Inferior parietal cortex (tissue), 1 donor: Measurements from ENCODE around the gene CEMP1.

ENCODE experiments used
- DNase-seq: peaks from one replicate; pipeline ENCODE4 v3.0.0-alpha.2; 2016; ENCODE audit errors: extremely low spot score

Gene CEMP1

DNA sequence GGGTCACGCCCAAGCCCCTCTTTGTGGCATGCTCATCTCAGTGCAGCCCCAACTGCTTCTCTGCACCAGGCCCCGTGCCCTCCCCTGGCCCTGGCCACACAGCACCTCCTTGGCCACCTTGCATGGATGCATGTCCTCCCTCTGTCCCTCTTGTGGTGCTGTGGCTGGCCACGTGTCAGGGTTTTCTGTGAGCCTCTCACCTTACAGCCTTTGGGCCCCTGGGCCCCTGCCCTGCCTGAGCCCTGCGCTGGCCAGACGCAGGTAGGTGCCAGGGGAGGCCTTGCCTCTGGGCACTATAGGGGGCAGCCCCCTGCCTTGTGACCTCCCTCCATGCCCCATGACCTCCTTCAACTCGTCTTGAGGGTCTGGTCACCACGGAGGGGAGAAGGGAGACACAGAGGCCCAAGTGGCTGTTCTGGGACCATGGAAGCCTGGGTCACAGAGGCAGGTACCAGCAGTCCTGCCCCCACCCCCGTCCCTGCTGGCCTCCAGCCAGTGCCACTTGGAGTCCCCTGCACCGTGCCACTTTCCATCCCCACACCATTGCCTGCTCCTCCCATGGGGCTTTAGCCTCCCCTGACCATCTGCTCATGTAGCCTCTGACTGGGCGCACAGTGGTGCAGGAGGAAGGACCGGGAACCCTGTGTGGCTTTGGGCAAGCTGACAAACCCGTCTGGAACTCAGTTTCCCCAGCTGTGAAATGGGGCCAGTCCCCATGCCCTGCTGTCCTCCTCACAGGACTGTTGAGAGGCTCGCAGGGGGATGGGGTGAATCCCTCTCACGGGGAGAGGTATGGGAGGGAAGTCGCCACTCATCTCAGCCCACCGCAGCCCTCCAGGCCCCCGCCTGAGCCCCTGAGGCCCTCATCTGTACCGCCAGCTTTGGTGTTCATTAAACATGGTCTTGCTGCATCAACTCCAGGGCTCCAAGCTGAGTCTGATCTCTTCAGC lies 29.0 kb downstream of the CEMP1 start:
- DNase-seq: no peak

DNA sequence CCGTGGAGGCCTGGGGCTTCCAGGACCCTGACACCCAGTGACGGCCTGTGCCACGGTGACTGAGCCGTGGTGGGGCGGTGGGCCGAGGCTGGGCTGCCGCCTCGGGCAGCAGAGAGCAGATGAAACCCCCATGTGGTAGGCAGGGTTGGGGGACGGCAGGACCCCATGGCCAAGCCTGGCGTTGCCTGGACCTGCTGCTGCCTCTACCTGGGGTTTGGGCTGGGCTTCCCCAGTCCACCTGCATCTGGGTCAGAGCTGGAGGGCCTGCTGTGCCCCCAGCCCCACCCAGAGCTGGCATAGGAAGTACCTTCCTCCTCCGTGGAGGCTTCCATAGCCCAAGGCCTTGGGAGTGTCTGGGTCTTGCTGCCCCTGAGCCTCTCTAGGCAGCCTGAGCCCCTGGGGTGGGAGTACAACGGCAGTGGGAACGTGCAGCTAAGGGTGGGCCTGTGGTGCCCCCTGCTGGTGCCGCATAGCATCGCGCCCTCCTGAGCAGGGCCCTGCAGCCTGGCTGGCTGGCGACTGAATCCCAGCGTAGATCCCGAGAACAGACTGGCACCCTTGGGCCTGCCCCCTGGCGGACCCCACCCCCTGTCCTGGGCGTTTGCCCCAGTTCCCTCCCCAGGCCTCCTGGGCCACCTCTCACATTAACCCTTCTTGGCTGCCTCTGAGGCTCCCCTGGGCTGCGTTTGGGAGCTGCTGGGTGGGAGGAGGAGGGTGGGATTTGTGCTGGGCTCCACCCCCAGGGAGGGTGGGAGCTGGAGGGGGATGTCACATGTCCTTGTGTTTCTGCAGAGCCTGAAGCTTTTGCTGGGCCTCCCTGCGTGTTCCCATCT lies 30.1 kb downstream of the CEMP1 start:
- DNase-seq: peak; percentile 82

DNA sequence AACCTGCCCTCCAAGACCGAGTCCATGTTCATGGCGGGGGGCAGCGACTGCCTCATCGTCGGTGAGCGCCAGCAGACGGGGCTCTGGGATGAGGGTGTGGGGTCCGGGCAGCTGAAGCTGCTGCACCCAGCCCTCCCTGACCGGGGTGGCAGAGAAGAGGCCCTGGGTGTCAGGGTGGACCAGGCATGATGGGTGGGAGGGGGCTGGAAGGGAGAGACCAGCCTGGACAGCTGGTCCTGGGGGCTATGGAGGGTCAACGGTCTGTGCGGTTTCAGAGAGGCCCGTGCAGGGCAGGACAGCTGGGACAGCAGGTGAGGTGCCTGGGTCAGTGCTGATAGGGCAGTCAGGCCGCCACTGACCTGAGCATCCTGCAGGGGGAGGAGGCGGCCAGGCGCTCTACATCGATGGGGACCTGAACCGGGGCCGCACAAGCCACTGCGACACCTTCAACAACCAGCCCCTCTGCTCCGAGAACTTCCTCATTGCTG lies 30.7 kb downstream of the CEMP1 start:
- DNase-seq: no peak

DNA sequence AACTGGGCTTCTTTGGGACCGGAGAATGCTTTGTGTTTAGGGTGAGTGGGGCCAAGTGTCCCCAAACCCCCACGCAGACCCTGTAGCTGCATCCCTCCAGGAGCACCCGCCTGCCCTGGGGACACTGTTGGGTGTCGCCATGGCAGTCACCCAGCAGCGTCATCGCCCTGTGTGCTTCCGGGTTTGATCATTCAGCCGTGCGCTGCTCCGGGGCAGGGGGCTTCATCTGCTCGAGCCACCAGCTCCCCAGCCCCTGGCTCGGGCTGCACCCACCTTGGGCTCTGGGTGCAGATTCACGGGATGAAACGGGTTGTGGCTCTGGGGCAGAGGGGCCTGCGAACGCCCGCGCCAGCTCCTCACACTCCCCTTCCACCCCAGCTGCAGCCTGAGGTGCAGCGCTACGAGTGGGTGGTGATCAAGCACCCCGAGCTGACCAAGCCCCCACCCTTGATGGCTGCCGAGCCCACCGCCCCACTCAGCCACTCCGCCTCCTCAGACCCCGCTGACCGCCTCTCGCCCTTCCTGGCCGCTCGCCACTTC lies 31.2 kb downstream of the CEMP1 start:
- DNase-seq: no peak

DNA sequence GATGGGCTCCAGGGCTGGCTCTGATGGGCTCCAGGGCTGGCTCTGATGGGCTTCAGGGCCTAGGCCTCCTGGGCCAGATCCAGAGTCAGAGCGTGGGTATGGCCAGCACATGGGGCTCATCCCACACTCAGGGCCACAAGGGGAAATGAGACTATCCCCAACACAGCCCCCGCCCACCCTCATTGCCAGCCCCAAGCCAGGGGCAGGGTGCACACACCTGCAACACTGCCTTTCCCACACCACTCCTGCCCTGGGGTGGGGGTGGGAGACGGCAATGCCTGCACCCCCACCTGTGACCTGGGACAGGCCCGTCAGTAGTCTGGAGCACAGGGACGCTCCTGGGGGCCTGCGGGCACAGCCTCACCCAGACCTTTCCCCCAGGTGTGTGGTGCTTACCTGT lies 31.8 kb downstream of the CEMP1 start:
- DNase-seq: no peak

DNA sequence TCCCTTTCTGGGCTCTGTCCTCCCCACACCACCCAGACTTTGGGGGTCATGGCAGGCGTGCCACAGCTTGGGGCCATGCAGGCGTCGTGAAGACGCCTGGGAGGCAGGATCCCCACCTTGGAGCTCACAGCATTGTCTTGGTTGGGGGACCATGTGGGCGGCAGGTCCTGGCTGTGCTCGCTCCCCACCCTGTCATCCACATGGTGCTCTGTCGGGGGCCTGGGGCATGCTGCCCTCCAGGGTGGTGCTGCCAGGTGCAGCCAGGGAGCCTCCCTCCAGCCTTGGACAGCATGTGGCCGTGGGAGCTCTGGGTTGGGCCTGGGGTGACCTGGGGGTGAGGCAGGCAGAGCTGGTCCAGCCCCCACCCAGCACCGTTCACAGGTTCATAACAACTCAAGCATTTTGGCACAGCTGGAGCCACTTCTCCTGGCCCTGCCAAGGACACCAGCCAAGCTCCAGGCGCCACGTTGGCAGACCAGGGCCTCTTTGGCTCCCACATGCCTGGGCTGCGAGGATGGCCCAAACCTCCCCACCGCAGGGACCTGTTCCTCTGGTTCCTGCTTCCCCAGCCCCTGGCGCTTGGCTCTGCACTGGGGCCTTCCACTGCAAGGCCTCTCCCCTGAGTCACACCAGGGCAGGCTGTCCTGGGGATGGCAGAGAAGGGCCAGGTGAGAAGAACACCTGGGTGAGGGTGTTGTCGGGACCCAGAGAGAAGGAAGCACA lies 32.5 kb downstream of the CEMP1 start:
- no peak for DNase-seq

DNA sequence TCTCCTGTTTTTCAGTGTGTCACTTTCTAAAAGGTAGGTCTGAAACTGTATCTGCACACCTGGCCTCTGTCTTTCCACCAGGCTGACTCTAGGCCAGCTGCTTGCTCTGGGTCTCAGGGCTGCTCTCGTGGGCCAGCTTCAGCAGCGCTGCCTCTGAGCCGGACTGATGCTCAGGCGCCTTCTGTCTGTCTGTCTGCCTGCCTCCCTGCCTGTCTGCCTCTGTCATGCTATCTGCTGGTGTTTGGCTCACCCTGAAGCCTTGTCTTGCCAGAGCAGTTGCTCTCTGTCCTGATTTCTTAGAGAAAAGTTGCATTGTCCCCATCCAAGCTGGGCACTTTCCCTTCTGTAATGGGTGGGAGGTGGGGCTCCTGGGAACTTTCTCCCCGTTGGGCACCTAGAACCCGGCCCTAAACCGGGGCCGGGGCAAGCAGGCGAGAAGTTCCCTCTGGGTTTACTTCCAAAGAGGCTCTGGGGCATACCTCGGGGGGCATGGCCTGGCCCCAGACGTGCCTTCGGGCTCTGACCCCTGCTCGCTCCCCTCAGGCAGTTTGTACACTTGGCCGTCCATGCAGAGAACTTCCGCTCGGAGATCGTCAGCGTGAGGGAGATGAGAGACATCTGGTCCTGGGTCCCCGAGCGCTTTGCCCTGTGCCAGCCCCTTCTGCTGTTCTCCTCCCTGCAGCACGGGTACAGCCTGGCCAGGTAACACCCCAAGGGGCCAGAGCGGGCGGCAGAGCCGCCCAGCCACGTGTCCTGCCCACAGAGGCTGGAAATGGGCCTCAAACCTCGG lies 33.3 kb downstream of the CEMP1 start:
- no peak for DNase-seq

DNA sequence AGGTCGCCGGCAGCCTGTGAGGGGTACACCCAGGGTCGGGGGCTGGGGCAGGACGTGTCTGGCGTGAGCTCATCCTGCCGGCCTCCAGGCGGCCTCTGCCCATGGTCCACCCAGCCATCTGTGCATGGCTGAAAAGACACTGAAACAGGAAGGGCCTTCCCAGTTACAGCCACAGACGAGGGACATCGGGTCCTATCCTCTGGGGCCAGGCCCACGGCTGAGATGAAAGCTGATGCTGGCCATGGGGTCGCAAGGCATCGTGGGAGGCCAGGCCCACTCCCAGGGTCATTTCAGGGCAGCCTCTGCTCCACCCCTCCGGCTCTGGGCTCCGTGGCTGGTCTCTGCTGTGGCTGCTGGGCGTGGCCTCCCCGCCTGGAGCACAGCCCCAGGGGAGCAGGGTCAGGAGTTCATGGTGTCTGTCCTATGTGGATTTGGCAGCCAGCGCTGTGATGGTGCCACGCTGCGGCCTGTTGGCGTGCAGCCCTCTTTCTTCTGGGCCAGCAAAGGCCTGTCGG lies 34.0 kb downstream of the CEMP1 start:
- DNase-seq: no peak

DNA sequence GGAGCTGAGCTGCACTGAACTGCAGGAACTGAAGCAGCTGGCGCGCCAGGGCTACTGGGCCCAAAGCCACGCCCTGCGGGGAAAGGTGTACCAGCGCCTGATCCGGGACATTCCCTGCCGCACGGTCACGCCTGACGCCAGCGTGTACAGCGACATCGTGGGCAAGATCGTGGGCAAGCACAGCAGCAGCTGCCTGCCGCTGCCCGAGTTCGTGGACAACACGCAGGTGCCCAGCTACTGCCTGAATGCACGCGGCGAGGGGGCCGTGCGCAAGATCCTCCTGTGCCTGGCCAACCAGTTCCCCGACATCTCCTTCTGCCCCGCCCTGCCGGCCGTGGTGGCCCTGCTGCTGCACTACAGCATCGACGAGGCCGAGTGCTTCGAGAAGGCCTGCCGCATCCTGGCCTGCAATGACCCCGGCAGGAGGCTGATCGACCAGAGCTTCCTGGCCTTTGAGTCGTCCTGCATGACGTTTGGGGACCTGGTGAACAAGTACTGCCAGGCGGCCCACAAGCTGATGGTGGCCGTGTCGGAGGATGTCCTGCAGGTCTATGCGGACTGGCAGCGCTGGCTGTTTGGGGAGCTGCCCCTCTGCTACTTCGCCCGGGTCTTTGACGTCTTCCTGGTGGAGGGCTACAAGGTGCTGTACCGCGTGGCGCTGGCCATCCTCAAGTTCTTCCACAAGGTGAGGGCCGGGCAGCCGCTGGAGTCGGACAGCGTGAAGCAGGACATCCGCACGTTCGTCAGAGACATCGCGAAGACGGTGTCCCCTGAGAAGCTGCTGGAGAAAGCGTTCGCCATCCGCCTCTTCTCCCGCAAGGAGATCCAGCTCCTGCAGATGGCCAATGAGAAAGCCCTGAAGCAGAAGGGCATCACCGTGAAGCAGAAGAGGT lies 34.7 kb downstream of the CEMP1 start:
- no peak for DNase-seq

DNA sequence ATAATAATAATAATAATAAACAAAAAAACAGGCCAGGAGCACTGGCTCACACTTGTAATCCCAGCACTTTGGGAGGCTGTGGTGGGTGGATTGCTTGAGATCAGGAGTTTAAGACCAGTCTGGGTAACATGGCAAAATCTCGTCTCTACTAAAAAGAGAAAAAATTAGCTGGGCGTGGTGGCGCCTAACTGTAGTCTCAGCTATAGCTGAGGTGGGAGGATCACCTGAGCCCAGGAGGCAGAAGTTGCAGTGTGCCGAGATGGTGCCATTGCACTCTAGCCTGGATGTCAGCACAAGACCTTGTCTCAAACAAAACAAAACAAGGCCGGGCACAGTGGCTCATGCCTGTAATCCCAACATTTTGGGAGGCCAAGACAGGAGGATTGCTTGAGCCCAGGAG lies 36.2 kb downstream of the CEMP1 start:
- no peak for DNase-seq

DNA sequence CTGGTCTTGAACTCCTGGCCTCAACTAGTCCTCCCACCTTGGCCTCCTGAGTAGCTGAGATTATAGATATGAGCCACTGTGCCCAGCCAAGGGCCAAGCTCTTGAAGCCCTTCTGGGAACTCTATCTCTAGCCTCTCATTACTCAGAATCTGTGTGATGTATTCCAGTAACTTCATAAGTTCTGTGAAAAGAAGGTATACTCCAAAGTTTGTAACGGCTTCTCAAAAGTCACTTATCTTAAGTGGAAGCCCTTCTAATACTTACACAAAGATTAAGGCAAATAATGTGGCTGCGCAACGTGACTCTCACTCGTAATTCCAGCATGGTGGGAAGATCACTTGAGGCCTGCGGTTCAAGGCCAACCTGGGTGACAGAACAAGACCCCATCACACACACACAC lies 36.6 kb downstream of the CEMP1 start:
- no peak for DNase-seq

DNA sequence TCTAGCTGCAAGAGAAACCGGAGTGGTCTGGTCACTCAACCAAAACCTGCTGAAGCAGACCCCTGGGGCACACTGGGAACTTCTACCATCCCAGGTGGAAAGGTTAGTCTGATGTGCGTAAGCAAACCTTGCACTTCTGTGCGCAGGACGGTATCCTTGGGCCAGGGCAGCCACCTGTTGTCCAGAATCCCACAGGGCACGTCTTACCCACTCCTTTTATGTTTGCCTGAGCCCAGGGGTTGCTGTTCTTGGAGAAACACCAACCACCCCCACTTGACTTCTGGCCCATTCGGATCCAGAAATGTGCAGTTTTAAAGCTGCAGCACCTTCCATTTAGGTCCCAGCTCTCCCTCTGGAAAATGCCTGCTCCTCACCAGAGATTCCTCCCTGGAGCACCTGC lies 37.6 kb downstream of the CEMP1 start:
- DNase-seq: no peak

DNA sequence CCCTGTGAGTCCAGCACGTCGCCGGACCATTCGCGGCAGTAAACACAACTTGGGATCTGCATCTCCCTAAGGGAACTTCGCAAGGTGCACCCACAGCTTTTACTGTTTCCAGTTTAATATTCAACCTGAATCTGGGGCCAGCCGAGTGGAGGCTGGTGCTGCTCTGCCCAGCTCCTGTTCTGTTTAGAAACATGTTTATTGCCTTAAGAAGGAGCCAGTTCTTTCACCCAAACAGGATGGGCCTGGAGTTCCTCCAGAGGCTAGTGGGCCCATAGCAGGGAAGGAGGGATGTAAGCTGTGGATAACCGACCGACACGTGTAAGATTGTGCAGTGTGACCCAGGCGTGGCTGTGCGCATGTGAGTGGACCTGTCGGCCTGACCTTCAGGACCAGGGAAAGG lies 38.9 kb downstream of the CEMP1 start:
- DNase-seq: no peak

DNA sequence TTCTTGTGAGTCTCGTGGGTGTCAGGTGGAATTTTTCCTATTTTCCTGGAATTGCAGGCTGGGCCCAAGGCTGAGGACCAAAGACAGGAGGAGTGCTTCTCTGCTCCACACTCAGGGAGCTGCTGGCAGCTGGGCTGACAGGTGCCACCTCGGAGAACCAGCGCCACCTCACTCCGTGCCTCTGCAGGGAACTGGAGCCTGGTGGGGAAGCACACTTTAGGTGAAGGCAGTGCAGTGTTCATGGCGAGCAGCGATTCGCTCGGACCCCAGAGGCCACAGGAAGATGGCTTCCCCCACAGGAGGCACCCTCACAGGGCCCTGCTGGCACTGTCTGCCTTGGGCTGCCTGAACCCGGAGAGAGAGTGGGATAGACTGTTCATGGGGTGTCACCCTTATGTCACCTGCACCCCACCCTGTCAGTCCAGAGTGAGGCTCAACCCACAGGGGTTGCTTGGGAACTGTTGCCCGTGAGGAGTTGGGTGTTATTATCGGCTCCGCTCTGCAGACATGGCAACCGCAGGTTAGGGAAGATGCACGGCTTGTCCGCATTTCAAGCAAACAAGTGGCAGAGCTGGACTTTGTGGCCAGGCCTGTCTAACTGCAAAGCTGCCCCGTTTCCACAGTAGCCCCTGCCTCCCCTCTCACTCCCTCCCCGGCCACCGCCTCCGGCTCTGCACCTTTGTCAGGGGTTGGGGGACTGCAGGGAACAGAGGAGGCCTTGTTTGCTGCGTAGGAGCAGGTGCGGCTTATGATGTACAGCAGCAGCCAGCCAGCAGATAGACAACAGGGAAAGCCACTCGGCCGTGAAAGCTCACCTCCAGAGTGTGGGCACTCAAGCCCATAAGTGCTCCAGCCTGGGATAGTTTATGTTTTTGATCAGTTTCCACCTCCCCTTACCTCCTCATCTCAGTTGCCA lies 40.8 kb downstream of the CEMP1 start:
- DNase-seq: no peak

DNA sequence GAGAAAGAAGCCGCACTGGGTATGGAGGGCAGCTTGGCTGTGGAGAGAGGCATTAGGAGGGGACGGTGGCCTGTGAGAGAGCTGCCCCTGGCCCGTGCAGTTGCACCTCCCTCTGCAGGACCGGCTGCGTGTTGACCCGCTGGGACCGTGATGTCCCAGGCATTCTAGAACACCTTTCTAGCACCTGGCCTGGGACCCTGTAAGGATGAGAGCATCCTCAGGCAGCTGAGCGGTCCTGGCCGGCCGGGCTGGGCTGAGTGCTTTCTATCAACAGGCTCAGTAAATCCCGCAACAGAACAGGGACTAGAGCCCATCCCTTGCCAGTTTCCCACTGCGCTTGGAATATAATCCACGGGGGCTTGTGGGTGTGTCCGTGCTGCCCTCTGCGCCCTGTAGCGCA lies 41.6 kb downstream of the CEMP1 start:
- DNase-seq: no peak

DNA sequence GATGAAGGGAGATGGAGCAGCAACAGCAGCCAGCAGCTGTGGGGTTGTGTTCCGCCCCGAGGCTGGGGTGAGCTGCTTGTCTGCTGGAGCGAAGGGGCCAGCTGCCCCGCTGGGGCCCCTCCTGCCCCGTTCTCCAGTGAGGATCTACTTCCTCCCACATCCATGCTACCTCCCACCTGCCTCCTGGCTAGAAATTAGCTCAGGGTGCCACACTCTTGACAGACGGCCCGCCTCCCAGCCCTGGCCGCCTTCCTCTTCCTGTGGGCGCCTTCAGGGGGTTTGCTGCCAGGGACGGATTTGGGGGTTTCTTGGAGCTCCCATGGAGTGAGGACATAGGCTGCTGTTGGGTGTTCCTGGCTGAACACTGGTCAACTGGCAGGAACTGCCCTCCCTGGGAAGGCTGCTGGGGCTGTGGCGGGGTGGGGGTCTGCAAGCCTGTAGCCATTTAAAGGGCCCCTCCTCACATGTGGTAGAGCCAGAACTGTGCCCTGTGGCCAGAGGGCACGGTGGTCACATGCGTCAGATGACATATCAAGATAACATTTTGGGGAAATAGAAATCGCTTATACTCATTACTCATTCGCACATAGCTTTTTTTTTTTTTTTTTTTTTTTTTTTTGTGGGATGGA lies 43.2 kb downstream of the CEMP1 start:
- no peak for DNase-seq

DNA sequence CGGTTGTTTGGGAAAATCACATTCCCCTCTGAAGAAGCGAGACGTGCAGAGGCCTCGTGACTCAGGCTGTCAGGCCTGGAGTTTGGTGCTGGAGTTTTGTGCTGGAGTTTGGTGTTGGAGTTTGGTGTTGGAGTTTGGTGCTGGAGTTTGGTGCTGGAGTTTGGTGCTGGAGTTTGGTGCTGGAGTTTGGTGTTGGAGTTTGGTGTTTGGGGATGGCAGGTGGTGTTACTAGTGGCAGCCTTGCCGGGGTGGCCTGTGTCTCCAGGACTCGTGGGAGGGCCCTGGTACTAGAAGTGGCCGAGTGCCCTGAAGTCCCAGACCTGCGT lies 43.7 kb downstream of the CEMP1 start:
- DNase-seq: no peak
